HepG2 (cell line): ENCODE results near the gene EARS2. TPM values are rescaled to one million over a fixed set of nuclear protein-coding genes. Genes with fewer than 3 reads are reported as not detected.

Source experiments
- ATF4 ChIP-seq, 2 experiments: fragments of 450-650 bp in 1 of 2; sonication (generic) in 1 of 2; formaldehyde crosslinking; IDR thresholded peaks; 2 replicates each; pipeline versions ENCODE4 v1.5.0 to v1.8.0; 2020 to 2022; ENCODE audit warnings: mild to moderate bottlenecking in 1 of 2, missing genetic modification reagents in 1 of 2
- CEBPG ChIP-seq: IDR thresholded peaks from 2 replicates; pipeline ENCODE4 v1.6.1; 2016
- DNMT3B ChIP-seq: conservative IDR thresholded peaks from 2 replicates; pipeline ENCODE4 v1.6.1; 2016; ENCODE audit warnings: missing biosample characterization, control low read depth
- NFE2L1 ChIP-seq: sonication (generic); formaldehyde crosslinking; IDR thresholded peaks from 2 replicates; pipeline ENCODE4 v1.4.0; 2020; ENCODE audit warnings: missing genetic modification reagents, mild to moderate bottlenecking, borderline replicate concordance
- NPAS2 ChIP-seq: sonication (generic); formaldehyde crosslinking; IDR thresholded peaks from 2 replicates; pipeline ENCODE4 v1.8.0; 2022; ENCODE audit warnings: mild to moderate bottlenecking, missing genetic modification reagents, borderline replicate concordance
- RAD21 ChIP-seq: fragments of 450-650 bp; formaldehyde crosslinking; IDR thresholded peaks from 2 replicates; pipeline ENCODE4 v1.5.0; 2020; ENCODE audit warnings: mild to moderate bottlenecking
- RARG ChIP-seq: sonication (generic); formaldehyde crosslinking; IDR thresholded peaks from 2 replicates; pipeline ENCODE4 v1.4.0; 2020; ENCODE audit warnings: low read depth, mild to moderate bottlenecking, missing genetic modification reagents
- RELA ChIP-seq: sonication (generic); formaldehyde crosslinking; IDR thresholded peaks from 2 replicates; pipeline ENCODE4 v1.4.0; 2020; ENCODE audit warnings: missing genetic modification reagents
- RFXAP ChIP-seq: sonication (generic); formaldehyde crosslinking; IDR thresholded peaks from 2 replicates; pipeline ENCODE4 v1.4.0; 2020; ENCODE audit warnings: missing genetic modification reagents, borderline replicate concordance
- SMAD1 ChIP-seq: sonication (generic); formaldehyde crosslinking; IDR thresholded peaks from 2 replicates; pipeline ENCODE4 v1.4.0; 2020; ENCODE audit warnings: missing genetic modification reagents, low read depth, mild to moderate bottlenecking, borderline replicate concordance
- SRSF9 ChIP-seq: fragments of 200-400 bp; formaldehyde crosslinking; IDR thresholded peaks from 2 replicates; pipeline ENCODE4 v1.6.1; 2018; ENCODE audit warnings: borderline replicate concordance, mild to moderate bottlenecking, low read depth, low read length; ENCODE audit not compliant: insufficient read depth, poor library complexity, severe bottlenecking
- TMF1 ChIP-seq: sonication (generic); formaldehyde crosslinking; IDR thresholded peaks from 2 replicates; pipeline ENCODE4 v1.8.1; 2022; ENCODE audit warnings: low read depth, missing genetic modification reagents
- ZBTB14 ChIP-seq: sonication (generic); formaldehyde crosslinking; IDR thresholded peaks from 2 replicates; pipeline ENCODE4 v1.4.0; 2020; ENCODE audit warnings: missing genetic modification reagents
- ZFP41 ChIP-seq: sonication (generic); formaldehyde crosslinking; IDR thresholded peaks from 2 replicates; pipeline ENCODE4 v1.4.0; 2020; ENCODE audit warnings: mild to moderate bottlenecking, missing genetic modification reagents, borderline replicate concordance
- ZHX1 ChIP-seq: sonication (generic); formaldehyde crosslinking; IDR thresholded peaks from 2 replicates; pipeline ENCODE4 v1.8.1; 2022; ENCODE audit warnings: low read depth, mild to moderate bottlenecking, missing genetic modification reagents
- ZMAT5 ChIP-seq: sonication (generic); formaldehyde crosslinking; IDR thresholded peaks from 2 replicates; pipeline ENCODE4 v1.5.0; 2020; ENCODE audit warnings: mild to moderate bottlenecking, low read depth, missing genetic modification reagents, borderline replicate concordance
- ZNF646 ChIP-seq: sonication (generic); formaldehyde crosslinking; IDR thresholded peaks from 2 replicates; pipeline ENCODE4 v1.9.0; 2021; ENCODE audit warnings: mild to moderate bottlenecking, missing genetic modification reagents
- ZNF839 ChIP-seq: sonication (generic); formaldehyde crosslinking; IDR thresholded peaks from 2 replicates; pipeline ENCODE4 v1.4.0; 2020; ENCODE audit warnings: missing genetic modification reagents, mild to moderate bottlenecking, borderline replicate concordance
- ZSCAN29 ChIP-seq: sonication (generic); formaldehyde crosslinking; conservative IDR thresholded peaks from 2 replicates; pipeline ENCODE4 v1.4.0; 2020; ENCODE audit warnings: mild to moderate bottlenecking, missing genetic modification reagents
- polyA plus RNA-seq, 8 experiments: library from polyadenylated mRNA; depleted of rRNA in 3 of 8; stranded (reverse) in 7 of 8; unstranded in 1 of 8; fragments of >200 nt; fragmentation: Illumina TruSeq in 4 of 8; extraction: Trizol in 4 of 8; gene quantifications; 2 replicates each; pipeline versions ENCODE4 v1.2.1 to v1.2.3, GENCODE V29; 2011 to 2016; ENCODE audit warnings: low read depth in 4 of 8, missing spikeins in 1 of 8, mixed read lengths in 1 of 8; ENCODE audit not compliant: insufficient read depth in 1 of 8
- total RNA-seq, 5 experiments: library from RNA; depleted of rRNA; stranded (reverse); fragments of >200 nt; fragmentation: Illumina TruSeq; extraction: Trizol; gene quantifications; 2 replicates each; pipeline ENCODE4 v1.2.3, GENCODE V29; 2016; ENCODE audit warnings: low read depth in 1 of 5

The EARS2 gene
- total and polyA plus RNA-seq, 2 of the 13 experiments (the other 11 are each of a cell fraction or from before 2014, with no cell fraction given) = 49.4 to 80.4 TPM

GRCh38 chr16:23537390-23537789 lies 19.8 kb downstream of the EARS2 start (continued):
- TF ChIP-seq ZNF646 (CRISPR knock-in tag) (no peak), RARG (no peak), ZBTB14 (CRISPR knock-in tag) (no peak), DNMT3B (CRISPR knock-in tag) (no peak), ZNF839 (CRISPR knock-in tag) (no peak), ATF4 (CRISPR knock-in tag; IDR thresholded peaks at IDR 0.05) (peak in 1 of 2 experiments; percentile 64; a peak in 2 of 4 replicates), TMF1 (CRISPR knock-in tag) (no peak), ZSCAN29 (no peak), RAD21 (CRISPR knock-in tag) (no peak), RFXAP (CRISPR knock-in tag) (no peak; the same call in 1 of the 2 replicates), SMAD1 (CRISPR knock-in tag) (no peak), NFE2L1 (CRISPR knock-in tag) (no peak), ZMAT5 (CRISPR knock-in tag) (no peak), SRSF9 (no peak), CEBPG (peak; percentile 87), ZHX1 (no peak), NPAS2 (CRISPR knock-in tag) (no peak), ZFP41 (CRISPR knock-in tag) (no peak), RELA (no peak)
